Tibial nerve (tissue), 4 donors: Measurements from ENCODE around the gene SLC31A2. TPM values are rescaled to one million over a fixed set of nuclear protein-coding genes. Genes with fewer than 3 reads are reported as not detected.
"Not testable (repeated sequence)": the region's sequence is repeated elsewhere in the genome, so short reads cannot be mapped to it uniquely, and the experiment has no call there.

ENCODE experiments used
- DNase-seq, 2 donors: peaks; one replicate each; pipeline ENCODE4 v3.0.0-alpha.2; 2019; ENCODE audit warnings: low spot score in 2 of 2
- H3K27ac ChIP-seq, 4 donors: fragments of 200-600 bp; sonication (generic) in 3 of 4; one replicate each; pipeline ENCODE4 v1.5.1; 2017 to 2019; ENCODE audit warnings: mild to moderate bottlenecking in 1 of 4
- H3K27me3 ChIP-seq, 2 donors: fragments of 200-600 bp; sonication (generic) in 1 of 2; one replicate each; pipeline versions ENCODE4 v1.5.1 to v1.6.0; 2017 to 2019
- H3K36me3 ChIP-seq, 3 donors: fragments of 200-600 bp; sonication (generic); one replicate each; pipeline ENCODE4 v1.5.1; 2018 to 2019
- H3K4me1 ChIP-seq, 4 donors: fragments of 200-600 bp; sonication (generic) in 3 of 4; one replicate each; pipeline ENCODE4 v1.5.1; 2017 to 2019
- H3K4me3 ChIP-seq, 4 donors: fragments of 200-600 bp; sonication (generic) in 3 of 4; one replicate each; pipeline ENCODE4 v1.5.1; 2017 to 2019; ENCODE audit warnings: mild to moderate bottlenecking in 1 of 4, moderate library complexity in 1 of 4
- H3K9me3 ChIP-seq, 4 donors: fragments of 200-600 bp; sonication (generic) in 3 of 4; one replicate each; pipeline ENCODE4 v1.5.1; 2017 to 2019
- CTCF ChIP-seq, 5 experiments: fragments of 200-600 bp in 3 of 5; fragments of 450-650 bp in 2 of 5; sonication (generic) in 3 of 5; IDR thresholded peaks; one replicate each; pipeline ENCODE4 v1.5.1; 2016 to 2019; ENCODE audit warnings: antibody characterized with exemption in 5 of 5, mild to moderate bottlenecking in 3 of 5, moderate library complexity in 2 of 5
- EP300 ChIP-seq, 2 donors: sonication (generic); formaldehyde crosslinking; IDR thresholded peaks; one replicate each; pipeline ENCODE4 v1.6.1; 2017; ENCODE audit warnings: antibody characterized with exemption in 2 of 2, mild to moderate bottlenecking in 1 of 2
- POLR2A ChIP-seq, 2 donors: fragments of 450-650 bp; IDR thresholded peaks; one replicate each; pipeline ENCODE4 v1.6.1; 2017; ENCODE audit warnings: antibody characterized with exemption in 2 of 2, mild to moderate bottlenecking in 2 of 2, moderate library complexity in 2 of 2
- WGBS, 2 donors: methylation state at CpG; one replicate each; pipeline ENCODE4 v1.1.5; 2018; 5-methylcytosine and 5-hydroxymethylcytosine counted together
- total RNA-seq, 4 donors: library from RNA; depleted of rRNA; stranded (reverse); fragments of >200 nt; gene quantifications; one replicate each; pipeline ENCODE4 v1.1.0, GENCODE V29; 2016

SLC31A2 gene
- total RNA-seq, 4 donors from 2014 or later: 25.3 to 50.4 (median 39.9) TPM

- TF ChIP-seq POLR2A (IDR thresholded peaks at IDR 0.05): no peak
- no peak for TF ChIP-seq CTCF (IDR thresholded peaks at IDR 0.05)
- no peak for TF ChIP-seq EP300 (IDR thresholded peaks at IDR 0.05)
- Histone ChIP-seq H3K27ac (no peak overlapping the region), H3K9me3 (peaks cover 0 to 3% (median 0%) of the 10 kb centered on the region in 4 donors), H3K36me3 (no peaks in the 10 kb centered on the region), H3K4me1 (no peaks in the 10 kb centered on the region), H3K4me3 (no peak overlapping the region), H3K27me3 (no peaks in the 10 kb centered on the region)
- WGBS, 2 donors: 69 to 82% methylated on average over 3 of the region's 3 CpGs
- DNase-seq: no peak
Measured at GRCh38 chr9:113138760-113139159, 12.0 kb upstream of the SLC31A2 start.

GRCh38 chr9:113139225-113139829 is 11.5 kb upstream of the SLC31A2 start:
- Histone ChIP-seq H3K27me3 (no peaks in the 10 kb centered on the region), H3K4me1 (no peaks in the 10 kb centered on the region), H3K36me3 (no peaks in the 10 kb centered on the region), H3K27ac (no peak overlapping the region), H3K9me3 (peaks cover 0 to 3% (median 0%) of the 10 kb centered on the region in 4 donors), H3K4me3 (no peak overlapping the region)
- DNase-seq: no peak
- TF ChIP-seq EP300 (IDR thresholded peaks at IDR 0.05) (no peak), CTCF (IDR thresholded peaks at IDR 0.05) (no peak), POLR2A (IDR thresholded peaks at IDR 0.05) (no peak)
- 41 to 50% methylated on average over 4 of the region's 4 CpGs for WGBS, 2 donors

GRCh38 chr9:113139953-113140352 is 10.9 kb upstream of the SLC31A2 start:
- Histone ChIP-seq H3K4me3 (no peak overlapping the region), H3K4me1 (no peaks in the 10 kb centered on the region), H3K27me3 (no peaks in the 10 kb centered on the region), H3K36me3 (no peaks in the 10 kb centered on the region), H3K9me3 (peaks cover 0 to 3% (median 0%) of the 10 kb centered on the region in 4 donors), H3K27ac (no peak overlapping the region)
- DNase-seq: no peak
- TF ChIP-seq CTCF (IDR thresholded peaks at IDR 0.05) (no peak), POLR2A (IDR thresholded peaks at IDR 0.05) (no peak), EP300 (IDR thresholded peaks at IDR 0.05) (no peak)
- 59 to 62% methylated on average over 5 of the region's 5 CpGs for whole genome bisulfite sequencing, 2 donors

GRCh38 chr9:113140896-113141295 is 9.9 kb upstream of the SLC31A2 start:
- not testable (repeated sequence) for H3K27me3 ChIP-seq, H3K27ac ChIP-seq, H3K9me3 ChIP-seq, DNase-seq, H3K4me3 ChIP-seq, H3K36me3 ChIP-seq, H3K4me1 ChIP-seq
- WGBS, 2 donors: 87 to 90% methylated on average over 9 of the region's 9 CpGs

- H3K27me3 ChIP-seq: no peaks in the 10 kb centered on the region
- no peaks in the 10 kb centered on the region for H3K36me3 ChIP-seq
- H3K27ac ChIP-seq: no peak overlapping the region
- no peak for DNase-seq
- no peaks in the 10 kb centered on the region for H3K4me1 ChIP-seq
- TF ChIP-seq EP300 (IDR thresholded peaks at IDR 0.05) (no peak), CTCF (IDR thresholded peaks at IDR 0.05) (no peak), POLR2A (IDR thresholded peaks at IDR 0.05) (no peak)
- peaks cover 0 to 3% (median 0%) of the 10 kb centered on the region in 4 donors for H3K9me3 ChIP-seq
- WGBS, 2 donors: 82 to 87% methylated on average over 5 of the region's 5 CpGs
- H3K4me3 ChIP-seq: no peak overlapping the region
Measured at GRCh38 chr9:113143432-113144227, 7.2 kb upstream of the SLC31A2 start.
